GM23248 (cell line): Measurements from ENCODE around the gene GNG5. TPM values are rescaled to one million over a fixed set of nuclear protein-coding genes. Genes with fewer than 3 reads are reported as not detected.
A peak's percentile ranks its signal among the peaks of the same experiment; 100 is the strongest.

Experiments
- DNase-seq: peaks from one replicate; pipeline ENCODE4 v3.0.0-alpha.2; 2015
- H2AFZ ChIP-seq: fragments of 200-600 bp; sonication (generic); 2 replicates; pipeline ENCODE4 v1.6.1; 2016; ENCODE audit warnings: antibody characterized with exemption
- H3F3A ChIP-seq: fragments of 200-600 bp; sonication (generic); 2 replicates; pipeline ENCODE4 v1.6.1; 2016; ENCODE audit warnings: mild to moderate bottlenecking, antibody characterized with exemption, mixed run types; ENCODE audit not compliant: insufficient read depth
- H3K27ac ChIP-seq: fragments of 200-600 bp; sonication (generic); 2 replicates; pipeline ENCODE4 v1.5.1; 2016; ENCODE audit warnings: mild to moderate bottlenecking
- H3K27me3 ChIP-seq: fragments of 200-600 bp; sonication (generic); replicated peaks from 2 replicates; pipeline ENCODE4 v1.6.1; 2016; ENCODE audit warnings: mild to moderate bottlenecking; ENCODE audit not compliant: insufficient read depth
- H3K36me3 ChIP-seq: fragments of 200-600 bp; sonication (generic); 2 replicates; pipeline ENCODE4 v1.6.1; 2016; ENCODE audit warnings: low read depth, mild to moderate bottlenecking
- H3K4me1 ChIP-seq: fragments of 200-600 bp; sonication (generic); 2 replicates; pipeline ENCODE4 v1.6.1; 2016; ENCODE audit warnings: mild to moderate bottlenecking; ENCODE audit not compliant: insufficient read depth
- H3K4me2 ChIP-seq: fragments of 200-600 bp; sonication (generic); one replicate; pipeline ENCODE4 v1.6.1; 2016; ENCODE audit warnings: mild to moderate bottlenecking; ENCODE audit not compliant: unreplicated experiment
- H3K4me3 ChIP-seq: fragments of 200-600 bp; sonication (generic); 2 replicates; pipeline ENCODE4 v1.5.1; 2016; ENCODE audit warnings: mild to moderate bottlenecking
- H3K79me2 ChIP-seq: fragments of 200-600 bp; sonication (generic); 2 replicates; pipeline ENCODE4 v1.6.1; 2016; ENCODE audit warnings: mild to moderate bottlenecking; ENCODE audit not compliant: insufficient read depth
- H3K9ac ChIP-seq: fragments of 200-600 bp; sonication (generic); 2 replicates; pipeline ENCODE4 v1.6.1; 2016; ENCODE audit warnings: mild to moderate bottlenecking
- H3K9me2 ChIP-seq: fragments of 200-600 bp; sonication (generic); 2 replicates; pipeline ENCODE4 v1.6.1; 2016; ENCODE audit warnings: mixed run types, mild to moderate bottlenecking, moderate library complexity; ENCODE audit not compliant: insufficient read depth
- H3K9me3 ChIP-seq: fragments of 200-600 bp; sonication (generic); one replicate; pipeline ENCODE4 v1.6.1; 2017; ENCODE audit warnings: low read depth
- H4K20me1 ChIP-seq: fragments of 200-600 bp; sonication (generic); 2 replicates; pipeline ENCODE4 v1.6.0; 2016; ENCODE audit not compliant: insufficient read depth
- EZH2 ChIP-seq: fragments of 200-600 bp; sonication (generic); IDR thresholded peaks from 2 replicates; pipeline ENCODE4 v1.6.1; 2018; ENCODE audit warnings: antibody characterized with exemption, mild to moderate bottlenecking; ENCODE audit not compliant: insufficient read depth, poor library complexity, severe bottlenecking
- EZH2phosphoT487 ChIP-seq: fragments of 200-600 bp; sonication (generic); IDR thresholded peaks from 2 replicates; pipeline ENCODE4 v1.6.1; 2018; ENCODE audit warnings: antibody characterized with exemption, moderate library complexity, mild to moderate bottlenecking, low read depth; ENCODE audit not compliant: insufficient read depth
- WGBS, 2 experiments: methylation state at CpG; one replicate each; pipeline ENCODE4 v1.1.6; 2015 to 2017; ENCODE audit warnings: low lambda C conversion rate in 2 of 2, low coverage in 1 of 2; ENCODE audit errors: missing lambda C conversion rate in 2 of 2; 5-methylcytosine and 5-hydroxymethylcytosine counted together
- in situ Hi-C: fragments of 300-500 bp; cut with MboI; formaldehyde crosslinking; loops from 2 replicates; pipeline ENCODE4 v1.15.0; 2020
- polyA plus RNA-seq: library from polyadenylated mRNA; unstranded; fragments of >200 nt; fragmentation: Nextera tagmentation; extraction: Ambion mirVana; gene quantifications from 2 replicates; pipeline ENCODE4 v1.2.1, GENCODE V29; 2016
- total RNA-seq: library from RNA; depleted of rRNA; stranded (reverse); fragments of >200 nt; shearing (Covaris generic); gene quantifications from 2 replicates; pipeline ENCODE4 v1.2.3, GENCODE V29; 2014

The GNG5 gene
- total and polyA plus RNA-seq, 2 experiments from 2014 or later, result 38.9 to 400 TPM

- Histone ChIP-seq H3K9me3 (no peaks in the 10 kb centered on the region), H3K9ac (no peak overlapping the region), H3K9me2 (no peaks in the 10 kb centered on the region), H3K4me1 (peaks cover 10% of the 10 kb centered on the region), H3K27me3 (no peaks in the 10 kb centered on the region), H3K36me3 (peaks cover 56% of the 10 kb centered on the region), H3K27ac (no peak overlapping the region), H4K20me1 (no peaks in the 10 kb centered on the region), H3K79me2 (peaks cover 69% of the 10 kb centered on the region), H3K4me3 (no peak overlapping the region), H2AFZ (no peak overlapping the region), H3K4me2 (no peak overlapping the region), H3F3A (peaks cover 11% of the 10 kb centered on the region)
- 73 to 74% methylated on average over 3 of the region's 3 CpGs for WGBS, 2 experiments
- no peak for DNase-seq
- TF ChIP-seq EZH2 (no peak), EZH2phosphoT487 (no peak)
- in situ Hi-C loops, result loop anchor here (25.0 kb wide), 1 partner anchor 449 kb away; no protein-coding TSS in a partner anchor
Measured at GRCh38 chr1:84488107-84488506, 18.3 kb downstream of the GNG5 start.

- peaks cover 25% of the 10 kb centered on the region for H3K4me1 ChIP-seq
- H3F3A ChIP-seq, result no peaks in the 10 kb centered on the region
- H2AFZ ChIP-seq, result no peak overlapping the region
- peaks cover 69% of the 10 kb centered on the region for H3K79me2 ChIP-seq
- H3K4me3 ChIP-seq, result no peak overlapping the region
- H3K27ac ChIP-seq, result no peak overlapping the region
- H3K36me3 ChIP-seq, result peaks cover 18% of the 10 kb centered on the region
- H3K9me2 ChIP-seq, result no peaks in the 10 kb centered on the region
- no peaks in the 10 kb centered on the region for H3K27me3 ChIP-seq
- DNase-seq, result no peak
- no peaks in the 10 kb centered on the region for H4K20me1 ChIP-seq
- in situ Hi-C loops, result loop anchor here (25.0 kb wide), 1 partner anchor 456 kb away; no protein-coding TSS in a partner anchor
- TF ChIP-seq EZH2phosphoT487, result no peak
- no peak for TF ChIP-seq EZH2
- 98 to 100% methylated on average over 2 of the region's 2 CpGs for WGBS, 2 experiments
- no peaks in the 10 kb centered on the region for H3K9me3 ChIP-seq
- peak overlapping the region; percentile 95 for H3K4me2 ChIP-seq
- H3K9ac ChIP-seq, result no peak overlapping the region
Measured at GRCh38 chr1:84481317-84481716, 25.1 kb downstream of the GNG5 start.

DNA sequence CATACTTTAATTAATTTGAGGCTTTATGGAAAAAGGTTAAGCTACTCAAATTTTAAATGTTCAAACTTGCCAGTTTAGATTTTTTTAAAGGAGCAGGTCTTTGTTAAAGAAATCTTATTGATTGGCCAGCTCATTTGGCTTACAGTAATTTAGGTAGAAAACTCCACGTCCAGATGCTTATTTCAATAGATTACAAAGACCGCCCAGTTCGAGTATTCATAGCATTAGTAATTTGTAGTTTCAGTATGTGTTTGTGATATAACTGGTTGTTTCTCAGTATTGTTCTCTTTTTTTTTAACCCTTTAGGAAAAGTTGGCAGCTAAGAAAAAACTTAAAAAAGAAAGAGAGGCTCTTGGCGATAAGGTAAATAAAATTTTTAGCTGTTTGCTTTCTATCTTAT is 25.7 kb downstream of the GNG5 start:
- in situ Hi-C loops, result loop anchor here (25.0 kb wide), 1 partner anchor 457 kb away; no protein-coding TSS in a partner anchor
- no peaks in the 10 kb centered on the region for H3K27me3 ChIP-seq
- H3K4me2 ChIP-seq, result peak overlapping the region; percentile 95
- H4K20me1 ChIP-seq, result no peaks in the 10 kb centered on the region
- no peak for DNase-seq
- no peaks in the 10 kb centered on the region for H3K9me2 ChIP-seq
- no peak overlapping the region for H3K27ac ChIP-seq
- H3K4me3 ChIP-seq, result peak overlapping the region; percentile 94
- no peak overlapping the region for H2AFZ ChIP-seq
- peak overlapping the region; percentile 87 for H3K9ac ChIP-seq
- no peak for TF ChIP-seq EZH2phosphoT487
- TF ChIP-seq EZH2, result no peak
- WGBS, 2 experiments, result 74 to 77% methylated on average over 4 of the region's 4 CpGs
- H3K79me2 ChIP-seq, result peaks cover 62% of the 10 kb centered on the region
- H3F3A ChIP-seq, result no peaks in the 10 kb centered on the region
- H3K4me1 ChIP-seq, result peaks cover 25% of the 10 kb centered on the region
- H3K9me3 ChIP-seq, result no peaks in the 10 kb centered on the region
- peaks cover 14% of the 10 kb centered on the region for H3K36me3 ChIP-seq

GRCh38 chr1:84479998-84480397 is 26.4 kb downstream of the GNG5 start:
- Histone ChIP-seq H3K27me3 (no peaks in the 10 kb centered on the region), H3K9me2 (no peaks in the 10 kb centered on the region), H3K9me3 (no peaks in the 10 kb centered on the region), H4K20me1 (no peaks in the 10 kb centered on the region), H3K79me2 (peaks cover 56% of the 10 kb centered on the region), H3K4me3 (peak overlapping the region; percentile 94), H3K4me2 (peak overlapping the region; percentile 95), H3K9ac (peak overlapping the region; percentile 87), H3K4me1 (peaks cover 25% of the 10 kb centered on the region), H3F3A (no peaks in the 10 kb centered on the region), H3K27ac (peak overlapping the region; percentile 87), H2AFZ (peak overlapping the region; percentile 97), H3K36me3 (peaks cover 8% of the 10 kb centered on the region)
- TF ChIP-seq EZH2phosphoT487 (no peak), EZH2 (no peak)
- DNase-seq, result peak; percentile 46
- whole genome bisulfite sequencing, 2 experiments, result 0 to 1% methylated on average over 9 of the region's 9 CpGs
- in situ Hi-C loops, result loop anchor here (25.0 kb wide), 1 partner anchor 457 kb away; no protein-coding TSS in a partner anchor
